Neural cell (in vitro differentiated cells): ENCODE data around the gene RASEF. TPM values are rescaled to one million over a fixed set of nuclear protein-coding genes. Genes with fewer than 3 reads are reported as not detected.

Experiments
- H2AFZ ChIP-seq: fragments of 200-600, 300-800 bp; sonication (generic), shearing (Covaris generic); 2 replicates; pipeline ENCODE4 v1.6.0; 2014; ENCODE audit warnings: low read depth, mild to moderate bottlenecking, antibody characterized with exemption, low read length, moderate library complexity
- H3F3A ChIP-seq: fragments of 200-600 bp; shearing (Covaris generic); 2 replicates; pipeline ENCODE4 v1.6.1; 2016; ENCODE audit warnings: mild to moderate bottlenecking, moderate library complexity, mixed read lengths, antibody characterized with exemption, low read length; ENCODE audit not compliant: insufficient read depth, poor library complexity, severe bottlenecking
- H3K27ac ChIP-seq: fragments of 200-600, 300-800 bp; sonication (generic), shearing (Covaris generic); 2 replicates; pipeline ENCODE4 v1.5.1; 2014; ENCODE audit warnings: mild to moderate bottlenecking, low read length, moderate library complexity
- H3K27me3 ChIP-seq: fragments of 300-800, 200-600 bp; sonication (generic), shearing (Covaris generic); 2 replicates; pipeline ENCODE4 v1.6.0; 2014; ENCODE audit warnings: mild to moderate bottlenecking, low read depth, low read length, moderate library complexity; ENCODE audit not compliant: insufficient read depth
- H3K36me3 ChIP-seq: fragments of 300-800, 200-600 bp; sonication (generic), shearing (Covaris generic); 2 replicates; pipeline ENCODE4 v1.5.1; 2014; ENCODE audit warnings: mild to moderate bottlenecking, antibody characterized with exemption, low read length, moderate library complexity; ENCODE audit not compliant: insufficient read depth
- H3K4me2 ChIP-seq: fragments of 300-800, 200-600 bp; sonication (generic), shearing (Covaris generic); 2 replicates; pipeline ENCODE4 v1.6.0; 2014; ENCODE audit warnings: mild to moderate bottlenecking, low read length
- H3K4me3 ChIP-seq: fragments of 300-800, 200-600 bp; sonication (generic), shearing (Covaris generic); 2 replicates; pipeline ENCODE4 v1.5.1; 2014; ENCODE audit warnings: mild to moderate bottlenecking, low read length, moderate library complexity
- H3K79me2 ChIP-seq: fragments of 200-600 bp; shearing (Covaris generic); replicated peaks from 2 replicates; pipeline ENCODE4 v1.6.0; 2014; ENCODE audit warnings: mild to moderate bottlenecking, low read length, moderate library complexity; ENCODE audit not compliant: insufficient read depth
- H3K9ac ChIP-seq: fragments of 300-800, 200-600 bp; sonication (generic), shearing (Covaris generic); 2 replicates; pipeline ENCODE4 v1.6.1; 2016; ENCODE audit warnings: mild to moderate bottlenecking, low read length, mixed read lengths
- H3K9me2 ChIP-seq: fragments of 200-600 bp; shearing (Covaris generic); 2 replicates; pipeline ENCODE4 v1.6.1; 2016; ENCODE audit warnings: mild to moderate bottlenecking, low read length, mixed read lengths; ENCODE audit not compliant: insufficient read depth
- H3K9me3 ChIP-seq: fragments of 200-600, 300-800 bp; sonication (generic), shearing (Covaris generic); 2 replicates; pipeline ENCODE4 v1.6.1; 2016; ENCODE audit warnings: mild to moderate bottlenecking, mixed run types, low read length, moderate library complexity, mixed read lengths
- H4K20me1 ChIP-seq: fragments of 200-600 bp; shearing (Covaris generic); 2 replicates; pipeline ENCODE4 v1.6.1; 2016; ENCODE audit warnings: mild to moderate bottlenecking, mixed run types; ENCODE audit not compliant: insufficient read depth
- CTCF ChIP-seq: fragments of 450-650 bp; IDR thresholded peaks from 2 replicates; pipeline ENCODE4 v1.5.1; 2014; ENCODE audit warnings: antibody characterized with exemption, mild to moderate bottlenecking, moderate library complexity; ENCODE audit not compliant: poor library complexity, severe bottlenecking
- EP300 ChIP-seq: fragments of 450-650 bp; conservative IDR thresholded peaks from 2 replicates; pipeline ENCODE4 v1.6.1; 2014; ENCODE audit warnings: antibody characterized with exemption, mild to moderate bottlenecking, moderate library complexity; ENCODE audit not compliant: poor library complexity, severe bottlenecking
- EZH2 ChIP-seq: fragments of 200-600, 300-800 bp; shearing (Covaris generic), sonication (generic); IDR thresholded peaks from 2 replicates; pipeline ENCODE4 v1.6.1; 2014; ENCODE audit warnings: antibody characterized with exemption, low read length, borderline replicate concordance, mild to moderate bottlenecking; ENCODE audit not compliant: insufficient read depth, poor library complexity, severe bottlenecking
- MXI1 ChIP-seq: fragments of 450-650 bp; conservative IDR thresholded peaks from 2 replicates; pipeline ENCODE4 v1.6.1; 2014; ENCODE audit warnings: antibody characterized with exemption, mild to moderate bottlenecking; ENCODE audit not compliant: poor library complexity, severe bottlenecking
- POLR2AphosphoS5 ChIP-seq: IDR thresholded peaks from 2 replicates; pipeline ENCODE4 v1.6.1; 2012
- RAD21 ChIP-seq: fragments of 450-650 bp; conservative IDR thresholded peaks from 2 replicates; pipeline ENCODE4 v1.6.1; 2014; ENCODE audit warnings: antibody characterized with exemption, mild to moderate bottlenecking, moderate library complexity
- SMC3 ChIP-seq: fragments of 450-650 bp; conservative IDR thresholded peaks from 2 replicates; pipeline ENCODE4 v1.6.1; 2014; ENCODE audit warnings: antibody characterized with exemption, mild to moderate bottlenecking, moderate library complexity; ENCODE audit not compliant: poor library complexity
- TAF1 ChIP-seq: IDR thresholded peaks from 2 replicates; pipeline ENCODE4 v1.6.1; 2012; ENCODE audit warnings: low read depth
- polyA plus RNA-seq: library from polyadenylated mRNA; depleted of rRNA; stranded (reverse); fragments of >200 nt; gene quantifications from 2 replicates; pipeline ENCODE4 v1.2.3, GENCODE V29; 2014
- TF ChIP-seq, protein P1 (sequence below): IDR thresholded peaks from 2 replicates; pipeline ENCODE4 v1.6.1; 2012; ENCODE audit warnings: borderline replicate concordance

RASEF gene
- polyA plus RNA-seq, 1 donor from 2014 or later = 0.12 TPM

DNA sequence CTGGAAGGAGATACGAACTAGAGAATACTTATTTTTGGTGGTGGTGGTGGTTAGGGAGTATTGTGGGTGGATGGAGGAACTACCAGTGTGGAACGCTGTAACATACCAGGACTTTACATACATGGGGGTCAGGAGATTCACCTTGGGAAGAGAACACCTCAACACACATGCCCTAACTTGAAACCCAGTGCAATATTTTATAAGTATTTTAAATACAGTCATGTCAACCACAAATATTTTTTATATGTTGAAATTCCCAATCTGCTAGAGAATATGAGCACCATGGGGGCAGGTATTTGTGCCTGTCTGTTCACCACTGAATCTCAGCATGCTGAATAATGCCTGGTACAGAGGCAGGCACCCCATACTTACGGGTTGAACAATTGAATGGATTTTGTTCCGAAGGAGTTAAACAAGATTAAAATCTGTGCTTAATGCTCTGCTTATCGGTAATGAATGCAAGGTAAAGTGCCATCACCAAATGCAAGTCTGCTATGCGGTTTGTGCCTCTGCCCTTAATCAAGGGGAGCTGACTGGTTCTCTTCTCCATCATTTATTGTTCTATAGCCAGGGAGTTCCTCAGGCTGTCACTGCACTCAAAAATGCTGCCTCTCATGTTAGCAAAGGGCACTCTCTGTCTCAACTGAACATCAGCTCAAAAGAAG is 65.3 kb downstream of the RASEF start:
- Histone ChIP-seq H3K9me3 (no peaks in the 10 kb centered on the region), H3K4me3 (no peak overlapping the region), H2AFZ (no peak overlapping the region), H3K79me2 (no peaks in the 10 kb centered on the region), H3K9me2 (no peaks in the 10 kb centered on the region), H3K9ac (no peak overlapping the region), H3K36me3 (no peaks in the 10 kb centered on the region), H3K4me2 (no peak overlapping the region), H4K20me1 (no peaks in the 10 kb centered on the region), H3F3A (no peaks in the 10 kb centered on the region), H3K27ac (no peak overlapping the region), H3K27me3 (no peaks in the 10 kb centered on the region)
- TF ChIP-seq TAF1 = no peak
- TF ChIP-seq MXI1 = no peak

DNA sequence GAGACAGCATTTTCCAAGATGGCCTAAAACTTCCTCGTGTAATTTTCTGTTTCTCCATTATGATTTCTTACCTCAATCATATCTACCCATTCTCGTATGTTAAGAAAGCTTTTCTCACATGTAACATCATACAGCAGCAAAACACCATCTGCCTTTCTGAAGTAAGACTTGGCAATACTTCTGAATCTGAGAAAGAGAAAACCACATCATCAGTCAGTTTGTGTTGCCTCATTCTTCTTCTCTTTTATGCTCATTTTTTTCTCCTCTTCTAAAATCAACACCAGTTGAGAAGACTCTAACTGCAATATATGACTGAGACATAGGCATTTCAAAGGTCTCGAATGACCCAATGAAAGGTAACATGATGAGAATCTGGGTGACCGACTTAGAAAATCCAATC is 66.0 kb downstream of the RASEF start:
- TF ChIP-seq EP300 = no peak
- no peak for TF ChIP-seq EZH2
- no peak for TF ChIP-seq MXI1
- no peak for TF ChIP-seq RAD21
- TF ChIP-seq TAF1 = no peak
- TF ChIP-seq, protein P1, sequence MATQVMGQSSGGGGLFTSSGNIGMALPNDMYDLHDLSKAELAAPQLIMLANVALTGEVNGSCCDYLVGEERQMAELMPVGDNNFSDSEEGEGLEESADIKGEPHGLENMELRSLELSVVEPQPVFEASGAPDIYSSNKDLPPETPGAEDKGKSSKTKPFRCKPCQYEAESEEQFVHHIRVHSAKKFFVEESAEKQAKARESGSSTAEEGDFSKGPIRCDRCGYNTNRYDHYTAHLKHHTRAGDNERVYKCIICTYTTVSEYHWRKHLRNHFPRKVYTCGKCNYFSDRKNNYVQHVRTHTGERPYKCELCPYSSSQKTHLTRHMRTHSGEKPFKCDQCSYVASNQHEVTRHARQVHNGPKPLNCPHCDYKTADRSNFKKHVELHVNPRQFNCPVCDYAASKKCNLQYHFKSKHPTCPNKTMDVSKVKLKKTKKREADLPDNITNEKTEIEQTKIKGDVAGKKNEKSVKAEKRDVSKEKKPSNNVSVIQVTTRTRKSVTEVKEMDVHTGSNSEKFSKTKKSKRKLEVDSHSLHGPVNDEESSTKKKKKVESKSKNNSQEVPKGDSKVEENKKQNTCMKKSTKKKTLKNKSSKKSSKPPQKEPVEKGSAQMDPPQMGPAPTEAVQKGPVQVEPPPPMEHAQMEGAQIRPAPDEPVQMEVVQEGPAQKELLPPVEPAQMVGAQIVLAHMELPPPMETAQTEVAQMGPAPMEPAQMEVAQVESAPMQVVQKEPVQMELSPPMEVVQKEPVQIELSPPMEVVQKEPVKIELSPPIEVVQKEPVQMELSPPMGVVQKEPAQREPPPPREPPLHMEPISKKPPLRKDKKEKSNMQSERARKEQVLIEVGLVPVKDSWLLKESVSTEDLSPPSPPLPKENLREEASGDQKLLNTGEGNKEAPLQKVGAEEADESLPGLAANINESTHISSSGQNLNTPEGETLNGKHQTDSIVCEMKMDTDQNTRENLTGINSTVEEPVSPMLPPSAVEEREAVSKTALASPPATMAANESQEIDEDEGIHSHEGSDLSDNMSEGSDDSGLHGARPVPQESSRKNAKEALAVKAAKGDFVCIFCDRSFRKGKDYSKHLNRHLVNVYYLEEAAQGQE = no peak
- TF ChIP-seq CTCF = no peak
- TF ChIP-seq SMC3 = no peak
- no peak for TF ChIP-seq POLR2AphosphoS5
- Histone ChIP-seq H3F3A (no peaks in the 10 kb centered on the region), H3K9me2 (no peaks in the 10 kb centered on the region), H4K20me1 (no peaks in the 10 kb centered on the region), H3K27ac (no peak overlapping the region), H3K9ac (no peak overlapping the region), H3K27me3 (no peaks in the 10 kb centered on the region), H2AFZ (no peak overlapping the region), H3K9me3 (no peaks in the 10 kb centered on the region), H3K4me3 (no peak overlapping the region), H3K36me3 (no peaks in the 10 kb centered on the region), H3K79me2 (no peaks in the 10 kb centered on the region), H3K4me2 (no peak overlapping the region)
